Stimulated activated CD4-positive, alpha-beta T cell treated with anti-CD3 and anti-CD28 coated beads, Interleukin-12 subunit alpha, Interleukin-12 subunit beta, amount 100 ng/mL, for 48 hours (primary cell): Measurements from ENCODE around the gene DYNLT5.
A peak's percentile ranks its signal among the peaks of the same experiment; 100 is the strongest.
"Not testable (repeated sequence)": the region's sequence is repeated elsewhere in the genome, so short reads cannot be mapped to it uniquely, and the experiment has no call there.

Experiments used
- DNase-seq, 3 donors: peaks; one replicate each; pipeline ENCODE4 v3.0.0-alpha.2; 2020; ENCODE audit warnings: low read depth in 2 of 3, low spot score in 1 of 3

The DYNLT5 gene

GRCh38 chr1:66747501-66747900, 4.8 kb upstream of the DYNLT5 start:
- DNase-seq: no peak

- no peak for DNase-seq
These were observed 1.7 kb upstream of the DYNLT5 start for GRCh38 chr1:66750577-66750976.

GRCh38 chr1:66751160-66751559, 1.1 kb upstream of the DYNLT5 start:
- no peak for DNase-seq

- DNase-seq: no peak
These were observed 562 bp downstream of the DYNLT5 start for GRCh38 chr1:66752671-66753371.

GRCh38 chr1:66757722-66758240, 5.5 kb downstream of the DYNLT5 start:
- no peak for DNase-seq

DNA sequence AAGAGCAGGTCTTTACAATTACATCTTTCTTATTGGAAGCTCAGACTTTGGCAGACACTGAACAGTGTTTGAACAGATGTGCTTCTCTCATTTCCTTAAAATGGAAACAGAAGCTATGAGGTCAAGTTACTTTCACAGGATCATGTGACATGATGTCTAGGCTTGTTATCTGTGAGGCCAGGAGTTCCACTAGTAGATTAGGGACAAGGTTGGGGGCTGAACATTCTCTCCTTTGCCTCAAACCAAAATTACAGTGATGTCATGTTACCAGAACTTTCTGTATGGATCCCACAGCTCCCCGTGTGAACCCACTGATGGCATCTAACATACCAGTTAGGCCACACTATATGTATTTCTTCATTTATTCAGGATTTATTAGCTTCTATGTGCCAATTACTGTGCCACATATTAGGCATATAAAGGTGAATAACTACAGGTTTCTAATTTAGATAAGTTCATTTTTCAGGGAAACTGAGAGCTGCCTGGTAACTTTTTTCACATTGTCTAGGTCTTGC, 6.0 kb downstream of the DYNLT5 start:
- no peak for DNase-seq

GRCh38 chr1:66760506-66760905, 8.2 kb downstream of the DYNLT5 start:
- DNase-seq: no peak

DNA sequence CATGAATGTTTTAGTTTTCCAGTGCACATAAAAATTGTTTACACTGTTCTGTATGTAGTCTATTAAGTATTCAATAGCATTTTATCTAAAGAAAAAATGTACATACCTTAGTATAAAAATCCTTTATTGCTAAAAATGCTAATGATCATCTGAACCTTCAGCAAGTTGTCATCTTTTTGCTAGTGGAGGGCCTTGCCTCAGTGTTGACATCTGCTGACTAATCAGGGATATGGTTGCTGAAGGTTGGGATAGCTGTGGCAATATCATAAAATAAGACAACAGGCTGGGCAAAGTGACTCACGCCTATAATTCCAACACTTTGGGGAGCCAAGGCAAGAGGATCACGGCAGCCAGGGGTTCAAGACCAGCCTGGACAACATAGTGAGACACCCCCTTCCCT, 9.0 kb downstream of the DYNLT5 start:
- no peak for DNase-seq

GRCh38 chr1:66764994-66765578, 12.8 kb downstream of the DYNLT5 start:
- peak in 2 of 3 donors; percentile 28 to 63 for DNase-seq

- no peak for DNase-seq
These were observed 15.4 kb downstream of the DYNLT5 start for GRCh38 chr1:66767626-66768025.

DNA sequence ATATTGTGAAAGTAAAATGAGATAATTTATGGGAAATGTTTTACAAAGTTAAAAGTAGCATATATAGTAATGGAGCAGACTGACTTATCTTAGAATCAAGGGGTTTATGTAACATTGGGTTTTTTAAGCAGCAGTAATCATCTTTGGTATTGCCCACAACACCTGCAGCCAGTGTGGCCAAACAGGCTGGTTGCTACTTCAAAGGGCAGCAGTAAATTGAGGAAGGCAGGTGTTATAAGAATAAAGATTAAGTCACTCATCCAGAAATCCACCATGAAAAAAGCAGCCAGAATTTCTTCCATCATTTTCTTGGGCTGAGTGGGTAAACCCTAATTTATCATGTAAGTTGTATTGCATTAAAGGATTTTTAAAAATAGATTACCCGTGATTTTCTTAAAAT, 16.7 kb downstream of the DYNLT5 start:
- DNase-seq: no peak

DNA sequence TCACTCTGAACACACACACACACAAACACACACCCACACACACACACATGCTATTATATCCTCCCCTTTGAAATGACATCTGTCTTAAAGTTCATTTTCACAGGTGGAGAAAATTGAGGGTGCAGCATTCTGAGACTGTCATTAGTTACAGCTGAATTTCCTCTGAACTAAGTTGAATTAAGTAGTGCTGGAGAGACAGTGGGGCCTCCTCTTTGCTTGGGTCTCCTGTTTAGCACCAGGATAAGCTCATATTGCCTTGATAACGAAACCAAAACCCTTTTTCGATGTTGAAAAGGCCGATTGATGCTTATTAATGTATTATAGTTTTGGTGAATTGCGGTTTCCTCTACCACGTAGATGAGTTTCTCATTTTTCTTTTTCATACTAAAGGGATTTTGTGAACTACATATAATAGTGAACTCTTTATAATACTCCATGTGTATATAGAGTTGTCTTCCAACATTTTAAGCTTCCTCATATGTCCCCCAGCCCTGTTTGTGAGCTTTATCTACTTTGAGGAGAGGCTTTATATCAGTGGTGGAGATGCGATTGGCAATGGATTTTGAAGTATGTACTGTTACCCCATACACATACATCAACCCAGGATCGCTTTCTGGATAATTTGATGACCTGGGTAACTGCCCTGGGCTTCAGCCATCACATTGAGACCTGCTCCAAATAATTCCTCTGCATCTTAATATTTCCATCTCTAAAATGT, 17.4 kb downstream of the DYNLT5 start:
- DNase-seq: no peak

DNA sequence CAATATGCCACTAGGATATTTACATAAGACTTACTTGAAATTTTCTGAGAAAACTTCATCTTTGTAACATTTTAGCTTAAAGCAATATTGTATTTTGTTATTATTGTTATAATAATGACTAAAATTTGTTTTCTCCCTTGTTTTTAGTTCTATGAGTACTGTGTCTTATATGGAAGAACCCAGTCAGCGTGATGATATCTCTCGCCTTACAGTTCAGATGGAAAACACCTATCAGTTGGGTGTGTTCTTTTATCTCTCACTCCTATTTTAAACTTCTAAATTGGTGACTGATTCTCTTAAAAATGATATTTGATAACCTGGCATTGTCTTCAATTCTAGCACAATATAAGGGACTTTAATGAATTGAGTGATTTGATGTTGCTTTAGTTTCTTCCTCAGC, 18.0 kb downstream of the DYNLT5 start:
- DNase-seq: no peak

DNA sequence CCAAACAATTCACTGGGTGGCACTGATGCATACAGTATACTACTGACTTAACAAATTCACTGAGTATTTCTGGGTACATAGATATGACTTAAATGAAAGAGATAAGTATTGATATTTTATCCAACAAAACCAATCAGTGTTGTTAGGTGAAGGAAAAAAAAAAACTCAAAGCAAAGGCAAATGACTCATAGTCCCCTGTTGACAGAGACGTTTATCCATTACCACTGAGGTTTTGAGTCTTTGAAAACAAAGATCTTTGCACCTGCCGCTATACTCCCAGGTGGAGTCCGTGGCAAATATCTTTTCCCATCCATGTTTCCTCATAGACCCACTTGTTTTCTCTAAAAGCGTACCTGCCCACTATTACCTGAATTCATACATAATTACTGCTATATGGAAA, 18.4 kb downstream of the DYNLT5 start:
- DNase-seq: no peak

DNA sequence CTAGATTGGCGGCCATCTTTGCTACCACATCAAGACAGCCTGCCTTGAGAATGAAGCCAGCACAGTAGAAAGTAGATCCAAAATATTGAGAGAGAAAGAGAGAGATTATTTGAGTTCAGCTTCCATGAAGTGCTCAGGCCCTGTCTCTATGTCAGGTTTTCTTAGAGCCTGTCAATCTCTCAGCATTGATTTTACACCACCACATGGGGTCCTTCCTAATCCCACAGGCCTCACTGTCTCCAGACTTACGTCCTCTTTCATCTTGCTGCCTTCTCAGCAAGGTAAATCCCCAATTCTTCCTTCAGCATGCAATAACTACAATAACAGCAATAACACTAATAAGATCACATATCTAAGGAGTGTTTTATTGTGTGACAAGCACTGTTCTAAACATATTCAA, 21.0 kb downstream of the DYNLT5 start:
- DNase-seq: no peak

GRCh38 chr1:66774438-66774837, 22.2 kb downstream of the DYNLT5 start:
- DNase-seq: no peak

DNA sequence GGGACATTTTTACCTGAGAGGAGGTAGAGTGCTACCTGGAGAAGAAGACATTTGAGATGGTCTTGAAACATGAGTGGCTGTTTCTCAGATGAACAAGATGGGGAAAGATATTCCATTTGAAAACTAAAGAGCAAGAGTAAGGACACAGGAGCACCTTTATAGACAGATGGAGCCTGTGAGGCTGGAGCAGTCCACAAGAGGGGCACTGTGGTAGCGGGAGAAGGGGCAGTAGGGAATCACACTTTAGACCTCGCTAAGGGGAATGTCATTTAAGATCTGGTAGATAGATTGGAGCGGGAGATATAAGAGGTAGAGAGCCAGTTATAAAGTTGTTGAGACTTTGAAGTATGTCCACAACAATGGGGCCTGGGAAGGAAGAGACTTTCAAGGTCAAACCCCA, 23.4 kb downstream of the DYNLT5 start:
- DNase-seq: no peak

DNA sequence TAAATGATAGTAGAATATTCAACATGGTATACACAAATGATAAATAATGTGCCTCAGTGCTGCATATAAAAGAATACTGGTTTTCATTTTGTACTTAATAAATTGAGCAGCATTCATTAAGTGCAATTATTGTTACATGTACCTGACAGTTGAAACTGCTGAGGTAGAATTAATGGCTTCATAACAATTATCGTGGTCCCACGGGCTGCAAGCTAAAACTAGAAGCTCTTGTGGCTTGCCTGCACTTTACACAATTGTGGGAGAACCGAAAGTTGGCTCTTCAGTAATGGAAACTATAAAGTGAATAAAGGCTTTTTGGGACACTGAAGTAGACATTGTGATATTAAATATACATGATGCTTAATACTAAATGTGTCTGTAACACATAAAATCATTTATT, 25.6 kb downstream of the DYNLT5 start:
- DNase-seq: no peak

DNA sequence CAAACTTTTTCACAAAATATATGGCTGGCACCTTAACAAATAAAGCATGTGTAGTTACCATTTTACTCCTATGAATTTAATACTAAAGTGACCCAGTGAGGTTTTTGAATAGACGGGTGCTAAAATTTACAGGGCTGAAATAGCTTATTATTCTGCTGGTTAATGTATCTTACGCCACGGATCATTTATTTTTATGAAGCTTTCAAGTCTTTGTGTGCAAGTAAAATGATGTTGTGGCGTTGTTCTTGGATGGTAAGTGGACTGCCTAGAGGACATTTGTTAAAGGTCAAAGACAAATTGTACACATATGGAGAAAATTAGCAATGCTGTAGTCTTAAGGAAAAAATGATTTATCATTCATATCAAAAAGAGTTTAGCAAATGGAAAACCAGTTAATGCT, 26.0 kb downstream of the DYNLT5 start:
- no peak for DNase-seq

- no peak for DNase-seq
These were observed 26.7 kb downstream of the DYNLT5 start for GRCh38 chr1:66778969-66779368.

DNA sequence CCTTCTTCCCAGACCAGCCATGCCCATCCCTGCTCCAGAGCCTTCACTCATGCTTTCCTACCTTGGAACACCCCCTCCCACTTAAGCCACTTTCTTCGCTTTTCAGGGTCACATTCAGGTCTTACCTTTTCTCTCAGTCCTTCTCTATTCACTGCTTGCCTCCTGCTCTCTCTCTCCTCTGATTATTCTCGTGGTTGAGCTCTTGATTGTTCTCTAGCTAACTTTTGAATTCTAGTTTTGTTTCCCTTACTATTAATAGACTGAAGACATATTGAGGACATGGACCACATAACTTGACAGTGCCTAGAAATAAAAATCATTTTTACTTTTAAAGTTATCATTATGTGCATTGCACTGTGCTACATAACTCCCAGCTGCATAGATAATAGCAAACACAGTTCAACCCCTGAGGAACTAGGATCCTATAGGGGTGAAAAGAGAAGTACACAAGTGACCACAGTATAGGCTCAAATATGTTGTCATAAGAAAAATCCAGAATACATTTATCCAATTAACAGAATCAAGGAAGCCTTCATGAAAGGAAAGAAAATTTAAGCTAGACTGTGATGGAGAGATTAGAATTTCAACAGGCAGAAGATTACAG, 27.3 kb downstream of the DYNLT5 start:
- DNase-seq: no peak

- not testable (repeated sequence) for DNase-seq
These were observed 33.5 kb downstream of the DYNLT5 start for GRCh38 chr1:66785800-66786199.
